ENCODE data around the gene SPATA2.

GRCh38 chr20:49919461-49919860 is 4.1 kb upstream of the SPATA2 start:
- no peak for TF ChIP-seq EZH2phosphoT487 (IDR thresholded peaks at IDR 0.05; ENCODE audit: low read length)
- no peak for TF ChIP-seq CTCF (IDR thresholded peaks at IDR 0.05; ENCODE audit: low read length)
- no peak for TF ChIP-seq EZH2 (optimal IDR thresholded peaks at IDR 0.05; ENCODE audit: low read depth, low read length)
